Cardiac septum (tissue), 1 donor: ENCODE results near the gene TOR2A. TPM values are rescaled to one million over a fixed set of nuclear protein-coding genes. Genes with fewer than 3 reads are reported as not detected.
A peak's percentile ranks its signal among the peaks of the same experiment; 100 is the strongest.

Experiments
- DNase-seq: peaks from one replicate; pipeline ENCODE4 v3.0.0-alpha.2; 2020; ENCODE audit warnings: low spot score
- intact Hi-C: fragments of 100-400 bp; cut with DNase I; formaldehyde crosslinking; loops from one replicate; pipeline ENCODE4 v1.14.0; 2022
- total RNA-seq: library from RNA; stranded (reverse); fragmentation: NEBNext Ultra II Directional; extraction: Animal tissue kit (Norgen Biotek cat#: 25700); gene quantifications from one replicate; pipeline ENCODE4 v1.2.1, GENCODE V29; 2021
- donor health status: DM: no; HTN: no; CAD: no.

The TOR2A gene
- total RNA-seq, 1 donor from 2014 or later = 4.4 TPM

GRCh38 chr9:127749090-127749787, 14.1 kb upstream of the TOR2A start:
- no peak for DNase-seq
- intact Hi-C loops = no loop called here

- intact Hi-C loops = no loop called here
- no peak for DNase-seq
Measured at GRCh38 chr9:127746959-127747569, 12.0 kb upstream of the TOR2A start.

GRCh38 chr9:127744398-127745110, 9.5 kb upstream of the TOR2A start:
- intact Hi-C loops = no loop called here
- no peak for DNase-seq

- DNase-seq = no peak
- intact Hi-C loops = no loop called here
Measured at GRCh38 chr9:127742435-127743088, 7.5 kb upstream of the TOR2A start.

- intact Hi-C loops = no loop called here
- peak; percentile 88 for DNase-seq
Measured at GRCh38 chr9:127741831-127742434, 6.8 kb upstream of the TOR2A start.

- intact Hi-C loops = loop anchor here (5.0 kb wide), 1 partner anchor 133 kb away; no protein-coding TSS in a partner anchor
- DNase-seq = no peak
Measured at GRCh38 chr9:127739614-127740330, 4.7 kb upstream of the TOR2A start.

- no peak for DNase-seq
- intact Hi-C loops = loop anchor here (5.0 kb wide), 1 partner anchor 134 kb away; no protein-coding TSS in a partner anchor
Measured at GRCh38 chr9:127738666-127739065, 3.6 kb upstream of the TOR2A start.

- intact Hi-C loops = loop anchor here (1.0 to 5.0 kb wide), 3 partner anchors 50 to 183 kb away; no protein-coding TSS in a partner anchor
- DNase-seq = no peak
Measured at GRCh38 chr9:127735530-127736185, 564 bp upstream of the TOR2A start.

GRCh38 chr9:127734247-127734746, 797 bp downstream of the TOR2A start:
- no peak for DNase-seq
- intact Hi-C loops = loop anchor here (1.0 to 5.0 kb wide), 3 partner anchors 122 to 185 kb away; partner anchors contain the start of gene STXBP1

- DNase-seq = no peak
- intact Hi-C loops = loop anchor here (1.0 to 5.0 kb wide), 3 partner anchors 121 to 185 kb away; partner anchors contain the start of gene STXBP1
Measured at GRCh38 chr9:127733614-127734013, 1.5 kb downstream of the TOR2A start.

- intact Hi-C loops = loop anchor here (5.0 kb wide), 1 partner anchor 120 kb away; the partner anchor contains the start of gene STXBP1
- no peak for DNase-seq
Measured at GRCh38 chr9:127732444-127732843, 2.6 kb downstream of the TOR2A start.

- intact Hi-C loops = loop anchor here (5.0 kb wide), 1 partner anchor 120 kb away; the partner anchor contains the start of gene STXBP1
Measured at GRCh38 chr9:127731938-127732337, 3.2 kb downstream of the TOR2A start.

GRCh38 chr9:127730799-127731410, 4.2 kb downstream of the TOR2A start:
- no peak for DNase-seq
- intact Hi-C loops = loop anchor here (5.0 kb wide), 1 partner anchor 119 kb away; the partner anchor contains the start of gene STXBP1

More at GRCh38 chr9:127731938-127732337, 3.2 kb downstream of the TOR2A start:
- DNase-seq = no peak

- DNase-seq = no peak
- intact Hi-C loops = loop anchor here (5.0 kb wide), 1 partner anchor 118 kb away; the partner anchor contains the start of gene STXBP1
Measured at GRCh38 chr9:127730262-127730661, 4.8 kb downstream of the TOR2A start.

- intact Hi-C loops = loop anchor here (5.0 kb wide), 1 partner anchor 117 kb away; the partner anchor contains the start of gene STXBP1
- no peak for DNase-seq
Measured at GRCh38 chr9:127729522-127730256, 5.4 kb downstream of the TOR2A start.

- no peak for DNase-seq
- intact Hi-C loops = no loop called here
Measured at GRCh38 chr9:127728808-127729207, 6.3 kb downstream of the TOR2A start.

- DNase-seq = no peak
- intact Hi-C loops = no loop called here
Measured at GRCh38 chr9:127726871-127727270, 8.2 kb downstream of the TOR2A start.
